ENCODE data around the gene HIVEP3.

Gene HIVEP3

DNA sequence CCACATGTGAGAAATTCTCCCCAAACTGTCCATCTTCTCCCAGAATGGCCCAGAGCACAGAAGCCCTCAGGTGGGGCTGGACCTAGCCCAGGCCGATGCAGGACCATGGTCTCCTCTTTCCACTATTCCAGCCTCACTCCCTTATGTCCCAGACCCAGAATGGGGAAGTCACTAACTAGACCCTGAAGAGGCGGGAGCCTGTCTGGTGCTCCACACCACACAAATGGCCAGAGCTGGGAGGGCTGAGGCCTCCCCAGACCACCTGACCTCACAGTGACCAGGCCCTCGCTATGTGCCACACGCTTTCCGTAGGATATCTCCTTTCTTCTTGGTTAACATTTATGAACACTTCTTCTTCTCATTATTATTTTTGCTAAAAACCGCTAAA is 379.3 kb downstream of the HIVEP3 start:
- no peak for DNase-seq

DNA sequence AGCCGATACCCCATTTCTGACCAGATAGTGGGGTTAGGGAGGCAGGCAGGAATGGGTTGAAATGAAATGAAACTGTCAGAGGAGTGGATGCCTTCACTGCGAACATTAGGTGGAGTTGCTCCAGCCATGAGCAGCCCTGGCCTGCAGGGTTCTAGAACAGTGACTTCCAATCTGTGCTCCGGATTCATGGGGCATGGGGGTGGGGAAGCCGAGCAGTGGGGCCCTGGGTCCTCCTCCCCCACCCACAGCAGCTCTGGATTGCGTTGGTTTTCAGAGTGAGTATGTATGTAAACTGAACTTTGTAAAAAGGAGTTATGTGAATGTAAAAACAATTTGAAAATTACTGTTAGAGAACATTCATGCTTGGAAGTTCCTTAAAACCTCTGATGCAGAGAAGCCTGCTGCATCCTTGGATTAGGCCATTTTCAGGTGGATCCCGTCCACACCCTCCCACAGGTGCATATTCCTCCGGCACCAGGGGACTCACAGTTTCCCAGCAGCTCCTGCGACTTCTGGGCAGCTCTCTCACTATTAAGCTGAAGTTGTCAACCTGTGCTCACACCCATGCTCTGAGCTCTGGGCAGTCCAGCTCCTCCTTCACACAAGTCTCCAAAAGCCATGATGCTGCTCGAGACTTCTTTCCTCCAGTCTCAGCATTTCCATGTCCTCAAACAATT is 379.8 kb downstream of the HIVEP3 start:
- no peak for DNase-seq

DNA sequence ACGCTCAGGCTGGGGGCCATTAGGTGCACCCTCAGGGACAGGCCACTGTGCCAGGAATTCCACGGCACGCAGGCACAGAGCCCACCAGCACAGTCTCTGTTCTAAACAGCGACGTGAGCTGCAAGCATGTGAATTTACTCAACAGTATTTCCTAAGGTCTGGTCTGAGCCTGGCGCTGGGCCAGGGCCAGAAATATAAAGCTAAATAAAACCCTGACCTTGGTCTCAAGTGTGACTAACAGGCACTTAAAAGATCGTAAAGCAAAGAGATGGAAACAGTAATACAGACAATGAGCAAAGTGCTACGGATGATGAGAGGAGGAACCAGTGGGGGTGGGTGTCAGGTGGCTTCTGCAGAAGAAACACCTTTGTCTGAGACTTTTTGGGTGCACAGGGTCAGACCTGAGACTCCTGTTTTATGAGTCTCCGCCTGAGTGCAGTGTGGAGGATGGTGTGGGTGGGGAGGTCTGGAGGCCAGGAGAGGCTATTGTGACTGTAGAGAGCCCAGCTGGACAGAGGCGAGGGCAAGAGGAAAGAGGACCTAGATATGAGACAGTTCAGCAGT is 380.9 kb downstream of the HIVEP3 start:
- DNase-seq, result no peak

DNA sequence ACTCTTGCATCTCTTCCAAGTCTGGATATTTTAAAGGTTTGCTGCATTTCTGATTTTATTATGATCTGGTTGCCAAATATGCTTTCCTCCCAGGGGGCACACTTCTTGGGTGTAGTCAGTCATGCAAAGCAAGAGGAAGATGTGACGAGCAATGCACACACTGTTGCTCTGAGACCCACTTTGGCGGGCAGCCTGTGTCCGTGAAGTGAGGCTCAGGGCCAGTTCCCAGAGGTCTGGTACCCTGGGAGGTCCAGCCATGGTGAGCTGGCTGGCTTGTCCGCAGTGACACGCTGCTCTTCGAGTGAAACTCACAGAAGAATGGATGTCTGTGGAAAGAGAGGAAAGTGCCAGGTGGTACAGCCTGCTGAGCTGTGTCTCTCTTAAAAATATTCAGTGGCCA is 381.5 kb downstream of the HIVEP3 start:
- no peak for DNase-seq

DNA sequence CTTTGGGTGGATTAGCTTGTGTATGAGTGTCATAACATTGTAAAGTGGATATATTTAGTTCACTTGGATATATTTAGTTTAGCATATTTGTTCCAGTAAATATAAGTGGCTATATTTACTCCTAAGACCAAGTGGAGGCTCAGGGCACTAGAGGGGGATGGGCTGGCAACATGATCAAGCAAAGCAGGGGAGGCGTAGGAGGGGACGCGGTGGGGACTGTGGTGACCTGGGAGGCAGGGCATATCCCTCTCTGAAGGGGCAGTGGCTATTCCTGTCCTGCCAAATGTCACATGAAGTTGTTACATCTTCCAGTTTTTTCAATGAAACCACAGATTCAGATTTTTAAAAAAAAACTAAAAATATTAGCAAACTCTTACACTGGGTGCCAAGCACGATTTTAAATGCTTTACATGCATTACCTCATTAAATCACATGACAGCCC is 382.3 kb downstream of the HIVEP3 start:
- DNase-seq, result no peak

DNA sequence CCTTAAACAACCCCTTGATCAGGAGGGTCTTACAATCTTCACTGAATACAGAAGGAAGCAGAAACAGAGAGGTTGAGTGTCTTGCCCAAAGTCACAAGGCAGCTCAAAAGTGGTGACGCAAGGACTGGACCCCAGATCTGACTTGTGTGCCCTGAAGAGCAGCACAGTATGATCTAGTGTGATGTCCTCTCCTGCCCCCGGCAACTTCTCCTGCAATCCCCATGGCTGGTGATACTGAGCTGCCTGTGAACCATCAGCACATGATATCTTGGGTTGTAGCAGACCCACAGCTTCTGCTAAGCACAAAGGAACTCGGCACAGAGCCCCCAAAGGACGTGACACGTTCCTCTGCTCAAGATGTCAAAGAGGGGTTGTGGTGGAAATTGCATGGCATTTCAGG is 383.0 kb downstream of the HIVEP3 start:
- DNase-seq, result no peak

DNA sequence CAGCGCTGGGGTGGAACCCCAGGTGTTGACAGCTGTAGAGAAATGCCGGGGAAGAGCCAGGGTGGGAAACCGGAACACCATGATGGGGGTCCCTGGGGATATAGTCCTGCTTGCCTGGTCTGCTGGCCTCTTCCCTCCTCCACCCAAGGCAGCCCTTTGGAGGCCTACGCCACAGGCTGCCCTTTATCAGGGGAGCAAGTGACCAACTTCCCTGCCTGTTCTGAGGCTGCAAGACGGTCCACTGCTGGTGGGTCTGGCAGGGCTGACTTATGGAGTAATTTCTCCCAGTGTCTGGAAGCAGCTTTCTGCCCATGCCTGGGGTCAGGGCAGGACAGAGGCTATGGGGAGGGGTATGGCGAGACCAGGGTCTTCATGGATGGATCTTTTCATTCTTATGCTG is 383.4 kb downstream of the HIVEP3 start:
- DNase-seq, result no peak

DNA sequence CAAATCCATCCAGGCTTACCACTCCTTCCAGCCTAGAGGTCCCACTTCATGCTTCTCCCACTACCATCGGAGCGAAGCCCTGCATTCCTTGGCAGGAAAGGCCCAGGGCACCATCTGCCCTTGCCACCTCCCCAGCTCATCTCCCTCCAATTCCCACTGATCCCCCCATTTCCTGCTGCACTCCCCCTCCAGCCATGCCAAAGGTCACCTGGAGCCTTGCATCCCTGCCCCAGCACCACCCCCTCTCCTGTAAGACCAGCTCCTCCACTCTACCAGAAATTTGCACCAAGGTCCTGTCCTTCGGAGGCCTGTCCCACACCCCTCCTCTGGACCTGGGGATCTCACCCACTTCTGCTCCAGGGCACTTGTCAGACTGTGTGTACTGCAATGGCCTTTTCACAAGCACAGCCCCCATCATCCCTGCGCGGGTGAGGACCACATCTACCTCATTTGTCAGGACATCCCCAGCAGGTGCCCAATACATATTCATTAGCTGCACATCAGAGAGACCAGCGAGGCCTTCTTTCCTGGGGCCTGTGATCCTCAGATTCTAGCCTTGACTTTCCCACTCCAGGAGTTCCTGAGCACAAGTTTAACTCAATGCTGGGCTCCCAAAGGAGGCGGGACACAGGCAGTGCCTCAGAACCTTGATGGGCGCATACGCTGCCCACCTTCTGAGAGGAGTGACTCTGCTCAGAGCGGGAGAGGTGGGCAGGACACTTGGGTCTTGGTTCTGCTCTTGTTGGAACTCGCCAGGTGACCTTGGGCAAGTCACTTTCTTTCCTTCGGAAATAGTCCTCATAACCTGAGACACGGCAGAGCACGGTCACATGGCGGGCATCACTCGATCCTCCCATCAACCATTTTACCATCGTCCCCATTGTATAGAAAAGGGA is 384.3 kb downstream of the HIVEP3 start:
- DNase-seq, result no peak

DNA sequence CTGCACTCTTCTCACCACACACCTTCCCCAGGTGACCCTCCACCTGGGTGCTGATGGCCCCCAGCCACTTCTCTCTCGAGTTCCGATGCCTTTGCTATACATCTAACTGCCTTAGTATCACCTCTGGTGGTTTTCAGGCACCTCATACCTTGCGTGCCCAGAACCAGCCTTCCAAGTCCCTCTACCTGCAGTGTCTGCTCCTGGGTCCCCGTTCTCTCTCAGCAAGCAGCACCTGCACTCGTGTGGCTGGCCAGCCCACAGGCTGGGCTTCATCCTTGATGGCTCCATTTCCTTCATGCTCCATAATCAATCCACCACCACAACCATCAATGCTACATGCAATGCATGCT is 385.0 kb downstream of the HIVEP3 start:
- no peak for DNase-seq

DNA sequence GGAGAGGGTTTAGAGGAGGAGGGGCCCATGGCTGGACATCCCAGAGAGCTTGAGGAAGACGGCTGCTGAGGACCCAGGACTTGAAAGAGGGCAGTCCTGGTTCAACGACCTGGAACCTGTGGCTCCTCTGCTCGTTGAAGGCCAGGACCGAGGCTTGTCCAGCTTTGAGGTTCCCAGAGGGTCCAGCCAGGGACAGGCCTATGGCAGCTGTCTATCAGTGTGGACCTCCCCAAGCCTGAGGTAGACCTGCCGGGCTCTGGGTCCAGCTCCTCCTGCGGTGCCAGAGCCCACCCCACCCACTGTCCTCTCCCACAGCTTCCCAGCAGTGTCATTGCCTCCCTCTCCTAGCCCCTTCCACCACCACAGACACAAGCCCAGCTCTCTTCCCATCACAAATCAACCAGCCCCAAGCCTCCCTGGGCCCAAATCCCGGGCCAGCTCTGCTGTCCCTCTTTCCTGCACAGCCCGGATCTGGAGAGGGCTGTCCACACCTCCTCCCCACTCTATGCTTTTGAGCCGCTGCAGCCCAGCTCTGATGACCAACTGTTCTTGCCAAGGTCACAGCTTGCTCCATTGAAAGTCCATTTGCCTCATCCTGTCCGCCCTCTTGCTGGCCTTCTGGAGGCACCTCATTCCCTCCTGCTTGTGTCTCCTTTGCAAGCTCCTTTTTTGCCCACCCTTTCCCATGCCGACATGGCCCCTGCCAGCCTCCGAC is 385.5 kb downstream of the HIVEP3 start:
- DNase-seq, result no peak

DNA sequence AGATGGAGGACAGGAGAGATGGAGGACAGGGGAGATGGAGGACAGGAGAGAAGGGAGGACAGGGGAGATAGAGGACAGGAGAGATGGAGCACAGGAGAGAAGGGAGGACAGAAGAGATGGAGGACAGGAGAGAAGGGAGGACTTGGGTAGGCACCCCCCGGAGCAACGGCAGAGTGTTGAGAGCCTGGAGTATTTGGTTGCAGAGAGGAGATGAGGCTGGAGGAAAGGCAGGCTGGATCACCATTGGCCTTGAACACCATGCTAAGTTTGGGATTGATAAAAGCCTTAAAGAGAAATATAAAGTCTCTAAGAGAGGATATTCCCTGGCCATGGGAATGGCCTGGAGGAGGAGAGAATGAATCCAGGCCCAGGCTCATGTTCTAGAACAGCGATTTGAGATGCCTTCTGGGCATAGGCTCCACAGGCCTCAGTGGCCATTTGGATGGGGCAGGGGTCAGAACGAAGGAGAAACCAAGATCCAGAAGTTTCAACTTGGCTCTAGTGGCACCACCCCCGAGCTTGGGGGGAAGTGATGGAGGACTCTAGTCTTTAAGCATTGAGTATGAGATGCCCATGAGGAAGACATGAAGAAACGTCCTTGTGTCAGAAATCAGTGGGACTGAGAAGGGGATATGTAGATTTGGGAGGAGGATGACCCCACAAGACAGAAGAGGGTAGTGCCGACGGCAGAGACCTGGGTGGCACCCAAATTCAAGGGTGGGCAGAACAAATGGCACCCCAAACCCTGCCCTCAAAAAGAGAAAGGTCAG is 386.3 kb downstream of the HIVEP3 start:
- no peak for DNase-seq

DNA sequence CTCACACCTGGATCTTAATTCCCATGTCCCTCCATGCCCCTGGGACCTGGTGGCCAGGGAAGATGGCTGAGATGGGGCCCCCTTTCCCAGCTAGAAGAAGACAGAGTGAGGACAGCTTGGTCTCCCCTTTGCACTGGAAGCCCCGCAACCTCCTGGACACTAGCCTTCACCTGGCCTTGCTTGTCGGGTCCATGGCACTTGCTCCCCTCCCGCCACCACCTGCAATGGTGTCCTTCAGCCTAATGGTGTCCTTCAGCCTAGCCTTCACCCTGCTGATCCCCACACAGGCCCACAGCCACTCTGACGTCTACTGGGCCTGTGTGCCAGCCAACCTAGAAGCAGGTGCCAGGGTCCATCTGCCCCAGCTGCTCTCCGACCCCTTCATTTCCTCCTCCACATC is 388.3 kb downstream of the HIVEP3 start:
- no peak for DNase-seq

DNA sequence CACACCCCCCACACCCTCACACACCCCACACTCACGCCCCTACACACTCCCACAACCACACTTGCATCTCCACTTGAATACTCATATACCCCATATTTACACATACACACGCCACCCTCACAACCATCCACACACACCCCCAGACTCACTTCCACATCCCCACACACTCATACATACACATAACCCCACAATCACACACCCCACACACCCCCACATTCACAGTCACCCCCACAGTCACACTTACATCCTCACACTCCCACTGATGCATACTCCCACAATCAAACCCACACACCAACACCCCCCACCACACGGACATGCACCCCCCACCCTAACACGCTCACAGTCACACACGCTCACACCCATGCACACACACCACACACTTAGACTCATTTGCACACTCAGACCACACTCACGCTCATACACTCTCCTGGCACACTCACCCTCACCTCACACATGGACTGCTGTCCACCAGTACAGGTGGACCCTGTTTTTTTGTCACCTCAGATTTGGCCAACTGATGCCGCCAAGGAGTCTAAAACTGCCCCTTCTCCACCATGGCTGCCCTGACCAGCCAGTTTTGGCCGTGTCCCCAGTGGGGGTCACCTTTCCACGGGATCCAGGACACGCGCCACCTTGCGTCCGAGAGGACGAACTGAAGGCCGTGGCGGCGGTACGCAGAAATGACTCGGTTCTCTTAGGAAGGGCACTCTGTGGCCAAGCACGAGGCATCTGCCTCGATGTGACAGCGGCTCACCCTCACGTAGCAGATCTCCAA is 388.9 kb downstream of the HIVEP3 start:
- DNase-seq, result no peak

DNA sequence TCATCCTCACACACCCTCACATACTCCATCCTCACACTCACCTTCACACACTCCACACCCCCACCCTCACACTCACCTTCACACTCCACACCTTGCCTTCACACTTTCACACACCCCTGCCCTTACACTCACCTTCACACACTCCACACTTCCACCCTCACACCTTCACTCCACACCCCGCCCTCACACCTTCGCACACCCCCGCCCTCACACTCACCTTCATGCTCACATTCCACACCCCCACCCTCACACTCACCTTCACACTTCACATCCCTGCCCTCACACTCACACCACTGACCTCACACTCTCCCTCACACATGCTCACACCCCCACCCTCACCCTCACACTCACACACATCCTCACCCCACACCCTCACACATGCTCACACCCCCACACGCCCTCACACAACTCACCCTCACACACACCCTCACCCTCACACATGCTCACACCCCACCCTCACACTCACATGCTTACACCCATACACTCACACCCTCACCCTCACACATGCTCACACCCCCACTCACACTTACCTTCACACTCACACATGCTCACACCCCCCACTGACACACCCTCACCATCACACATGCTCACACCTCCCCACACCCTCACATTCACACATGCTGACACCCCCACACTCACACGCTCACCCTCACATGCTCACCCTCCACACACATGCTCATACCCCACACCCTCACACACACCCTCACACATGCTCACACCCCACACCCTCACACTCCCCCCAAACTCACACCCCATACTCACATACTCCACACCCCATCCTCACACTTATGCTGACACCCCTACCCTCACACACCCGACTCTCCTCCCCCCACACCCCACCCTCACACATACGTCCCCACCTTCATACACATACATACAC is 389.8 kb downstream of the HIVEP3 start:
- no peak for DNase-seq

DNA sequence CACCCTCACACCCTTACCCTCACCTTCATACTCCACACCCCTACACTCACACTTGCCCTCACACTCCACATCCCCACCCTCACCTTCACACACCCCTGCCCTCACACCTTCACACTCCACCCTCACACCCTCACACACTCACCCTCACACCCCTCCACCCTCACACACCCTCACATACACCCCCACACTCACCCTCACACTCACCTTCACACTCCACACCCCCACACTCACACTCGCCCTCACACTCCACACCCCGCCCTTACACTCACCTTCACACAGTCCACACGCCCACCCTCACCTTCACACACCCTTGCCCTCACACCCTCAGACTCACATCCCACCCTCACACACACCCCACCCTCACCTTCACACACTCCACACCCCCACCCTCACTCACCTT is 390.6 kb downstream of the HIVEP3 start:
- no peak for DNase-seq

DNA sequence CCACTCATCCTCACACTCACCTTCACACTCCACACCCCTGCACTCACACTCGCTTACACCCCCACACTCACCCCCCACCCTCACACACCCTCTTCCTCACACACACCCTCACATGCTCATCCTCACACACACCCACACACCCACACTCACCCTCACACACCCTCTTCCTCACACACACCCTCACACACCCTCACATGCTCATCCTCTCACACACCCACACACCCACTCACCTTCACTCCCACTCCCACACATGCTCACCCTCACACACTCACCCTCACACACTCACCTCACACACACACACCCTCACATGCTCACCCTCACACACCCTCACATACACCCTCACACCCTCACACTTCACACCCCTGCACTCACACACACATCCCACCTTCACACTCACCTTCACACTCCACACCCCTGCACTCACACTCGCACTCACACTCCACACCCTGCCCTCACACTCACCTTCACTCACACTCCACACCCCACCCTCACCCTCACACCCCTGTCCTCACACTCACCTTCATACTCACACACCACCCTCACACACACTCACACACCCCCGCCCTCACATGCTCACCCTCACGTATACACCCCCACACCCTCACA is 391.7 kb downstream of the HIVEP3 start:
- no peak for DNase-seq

DNA sequence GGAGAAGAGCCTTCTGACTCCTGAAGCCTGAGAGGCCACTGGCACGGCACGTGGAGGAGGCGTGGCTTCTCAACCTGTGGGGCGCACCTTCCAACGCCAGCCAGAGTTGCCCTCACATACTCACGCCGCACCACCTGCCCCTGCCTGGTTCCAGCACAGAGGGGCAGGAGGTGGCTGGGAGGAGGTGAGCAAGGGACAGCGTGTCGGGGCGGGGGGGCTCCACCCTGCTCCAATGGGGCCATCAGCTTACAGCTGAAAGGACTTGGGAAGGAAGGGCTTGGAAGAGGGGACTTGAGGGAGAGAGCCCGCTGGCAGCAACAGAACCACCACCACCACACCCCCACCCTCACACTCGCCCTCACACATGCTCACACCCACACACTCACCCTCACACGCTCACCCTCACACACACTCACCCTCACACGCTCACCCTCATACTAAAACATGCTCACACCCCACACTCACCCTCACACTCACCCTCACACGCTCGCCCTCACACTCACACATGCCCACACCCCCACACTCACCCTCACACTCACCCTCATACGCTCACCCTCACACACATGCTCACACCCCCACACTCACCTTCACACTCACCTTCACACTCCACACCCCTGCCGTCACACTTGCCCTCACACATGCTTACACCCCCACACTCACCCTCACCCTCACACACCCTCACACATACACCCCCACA is 392.7 kb downstream of the HIVEP3 start:
- DNase-seq, result no peak

DNA sequence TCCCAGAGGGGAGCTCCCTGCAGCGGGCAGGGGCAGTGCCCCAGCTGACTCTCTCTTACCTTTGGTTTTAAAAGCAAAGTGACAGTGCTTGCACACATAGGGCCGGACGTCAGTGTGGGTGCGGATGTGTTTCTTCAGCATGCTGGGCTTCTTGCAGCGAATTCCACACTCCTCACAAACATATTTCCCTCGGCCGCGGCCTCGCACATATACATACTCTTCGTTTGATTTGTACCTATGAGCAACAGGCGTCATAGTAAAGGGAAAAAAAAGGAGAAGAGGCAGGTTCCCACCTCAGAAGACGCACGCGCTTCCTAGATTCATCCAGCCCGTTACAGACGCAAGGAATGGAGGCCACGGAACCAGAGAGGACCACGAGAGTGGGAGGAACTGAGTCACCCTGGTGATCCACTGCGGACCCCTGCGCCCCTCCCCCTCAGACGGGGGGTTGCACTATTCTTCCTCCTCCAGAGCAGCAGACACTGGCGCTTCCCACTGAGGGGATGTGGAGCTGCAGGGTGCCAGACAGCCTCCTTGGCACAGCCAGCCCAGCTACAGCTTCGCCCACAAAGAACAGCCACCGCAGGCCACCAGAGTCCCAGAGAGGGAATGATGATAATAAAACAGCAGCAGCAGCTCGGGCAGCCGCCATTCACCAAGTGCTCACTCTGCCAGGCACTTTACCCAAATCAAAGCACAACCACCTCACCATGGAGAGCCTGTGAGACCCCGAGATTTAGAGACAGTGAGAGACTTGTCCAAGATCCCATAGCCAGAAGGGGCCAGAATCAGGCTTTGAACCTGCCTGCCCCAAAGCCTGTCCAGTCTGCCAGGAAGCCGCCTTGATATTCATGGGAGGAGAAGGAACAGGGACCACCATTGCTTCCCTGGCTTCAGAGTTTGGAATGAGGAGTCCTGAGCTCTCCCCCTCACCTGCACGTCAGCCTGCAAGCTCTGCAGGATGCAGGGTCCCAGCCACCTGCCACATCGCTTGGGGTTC is 393.7 kb downstream of the HIVEP3 start:
- DNase-seq, result no peak
